Right lobe of liver (tissue), 6 donors: ENCODE data around the gene DHX34. TPM values are rescaled to one million over a fixed set of nuclear protein-coding genes. Genes with fewer than 3 reads are reported as not detected.

Experiments
- ATAC-seq, 4 donors: fragments of 200-7000 bp; cut with Tn5 transposase; one replicate each; pipeline ENCODE4 v1.9.1; 2020; ENCODE audit warnings: mild to moderate bottlenecking in 4 of 4, moderate library complexity in 4 of 4
- DNase-seq, 3 donors: peaks; one replicate each; pipeline ENCODE4 v3.0.0-alpha.2; 2020
- H3K27ac ChIP-seq, 3 donors: fragments of 200-600 bp; one replicate each; pipeline ENCODE4 v1.8.0; 2022
- H3K27me3 ChIP-seq, 2 donors: fragments of 200-600 bp; one replicate each; pipeline ENCODE4 v1.8.0; 2022
- H3K36me3 ChIP-seq, 4 donors: fragments of 200-600 bp; sonication (generic) in 1 of 4; one replicate each; pipeline versions ENCODE4 v1.5.1 to v1.8.0; 2017 to 2022; ENCODE audit warnings: control low read depth in 1 of 4
- H3K4me1 ChIP-seq, 4 donors: fragments of 200-600 bp; sonication (generic) in 1 of 4; one replicate each; pipeline versions ENCODE4 v1.5.1 to v1.8.0; 2017 to 2022; ENCODE audit warnings: control low read depth in 1 of 4
- H3K4me3 ChIP-seq, 3 donors: fragments of 200-600 bp; one replicate each; pipeline ENCODE4 v1.8.0; 2022
- H3K9me3 ChIP-seq, 4 donors: fragments of 200-600 bp; sonication (generic) in 1 of 4; one replicate each; pipeline versions ENCODE4 v1.5.1 to v1.8.0; 2017 to 2022; ENCODE audit warnings: control low read depth in 1 of 4
- CTCF ChIP-seq, 4 donors: fragments of 200-600 bp in 3 of 4; fragments of 450-650 bp in 1 of 4; IDR thresholded peaks; one replicate each; pipeline versions ENCODE4 v1.5.1 to v1.8.0; 2016 to 2022; ENCODE audit warnings: antibody characterized with exemption in 4 of 4, mild to moderate bottlenecking in 2 of 4
- POLR2A ChIP-seq: fragments of 450-650 bp; IDR thresholded peaks from one replicate; pipeline ENCODE4 v1.6.1; 2017; ENCODE audit warnings: antibody characterized with exemption, mild to moderate bottlenecking
- WGBS: methylation state at CpG from one replicate; pipeline ENCODE4 v1.1.6; 2018; ENCODE audit warnings: low coverage, low lambda C conversion rate; ENCODE audit not compliant: insufficient coverage; ENCODE audit errors: missing lambda C conversion rate; 5-methylcytosine and 5-hydroxymethylcytosine counted together
- intact Hi-C, 2 donors: fragments of 100-400 bp; cut with DNase I; formaldehyde crosslinking; loops; one replicate each; pipeline versions ENCODE4 v1.11.2 to v1.14.1; 2022
- total RNA-seq, 6 experiments: library from RNA; depleted of rRNA in 2 of 6; stranded (reverse); fragments of >200 nt in 2 of 6; fragmentation: NEBNext Ultra II Directional in 3 of 6; extraction: Animal tissue kit (Norgen Biotek cat#: 25700) in 3 of 6; gene quantifications; one replicate each; pipeline versions ENCODE4 v1.1.0 to v1.2.4, GENCODE V29; 2016 to 2023
- donor health status: DM: no; HTN: yes; CAD: no.
- donor health status: DM: no; HTN: no; CAD: no.
- donor health status: DM: no; HTN: no; CAD: no.
- donor health status: DM: no; HTN: yes; CAD: no.
- donor health status: DM: no; HTN: yes; CAD: no.

The DHX34 gene
- total RNA-seq, 6 experiments from 2014 or later = 5.2 to 11.9 (median 8.7) TPM

DNA sequence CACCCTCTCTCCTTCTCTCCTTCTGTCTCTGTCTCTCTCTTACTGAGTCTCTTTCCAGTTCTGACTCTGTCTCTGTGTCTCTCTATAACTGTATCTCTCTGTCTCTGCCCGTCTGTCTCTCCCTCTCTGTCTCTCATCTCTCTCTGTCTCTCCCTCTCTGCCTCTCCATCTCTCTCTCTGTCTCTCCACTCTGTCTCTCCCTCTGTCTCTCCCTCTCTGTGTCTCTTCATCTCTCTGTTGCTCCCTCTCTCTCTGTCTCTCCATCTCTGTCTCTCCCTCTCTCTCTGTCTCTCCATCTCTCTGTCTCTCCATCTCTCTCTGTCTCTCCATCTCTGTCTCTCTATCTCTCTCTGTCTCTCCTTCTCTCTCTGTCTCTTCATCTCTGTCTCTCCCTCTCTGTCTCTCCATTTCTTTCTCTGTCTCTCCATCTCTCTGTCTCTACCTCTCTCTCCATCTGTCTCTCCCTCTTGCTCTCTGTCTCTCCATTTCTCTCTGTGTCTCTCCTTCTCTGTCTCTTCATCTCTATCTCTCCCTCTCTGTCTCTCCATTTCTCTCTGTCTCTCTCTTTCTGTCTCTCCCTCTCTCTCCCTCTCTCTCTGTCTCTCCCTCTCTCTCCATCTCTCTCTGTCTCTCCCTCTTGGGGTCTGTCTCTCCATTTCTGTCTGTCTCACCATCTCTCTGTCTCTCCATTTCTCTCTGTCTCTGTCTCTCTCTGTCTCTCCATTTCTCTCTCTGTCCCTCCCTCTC lies 73.5 kb downstream of the DHX34 start:
- H3K4me3 ChIP-seq = no peak overlapping the region
- WGBS = 5% methylated on average over 1 of the region's 1 CpG
- peaks cover 0 to 16% of the 10 kb centered on the region in 2 donors for H3K27me3 ChIP-seq
- TF ChIP-seq CTCF (IDR thresholded peaks at IDR 0.05) = no peak
- no peak overlapping the region for H3K27ac ChIP-seq
- intact Hi-C loops = no loop called here
- ATAC-seq (no peak), DNase-seq (no peak)
- H3K36me3 ChIP-seq = no peaks in the 10 kb centered on the region
- no peaks in the 10 kb centered on the region for H3K4me1 ChIP-seq
- H3K9me3 ChIP-seq = no peaks in the 10 kb centered on the region

GRCh38 chr19:47423203-47423882 lies 74.2 kb downstream of the DHX34 start:
- no peaks in the 10 kb centered on the region for H3K36me3 ChIP-seq
- H3K4me3 ChIP-seq = no peak overlapping the region
- DNase-seq (no peak), ATAC-seq (no peak)
- H3K9me3 ChIP-seq = no peaks in the 10 kb centered on the region
- peaks cover 0 to 9% of the 10 kb centered on the region in 2 donors for H3K27me3 ChIP-seq
- no peak for TF ChIP-seq POLR2A
- no peak for TF ChIP-seq CTCF (IDR thresholded peaks at IDR 0.05)
- H3K27ac ChIP-seq = no peak overlapping the region
- intact Hi-C loops = no loop called here
- 6% methylated on average over 17 of the region's 19 CpGs for WGBS
- no peaks in the 10 kb centered on the region for H3K4me1 ChIP-seq

DNA sequence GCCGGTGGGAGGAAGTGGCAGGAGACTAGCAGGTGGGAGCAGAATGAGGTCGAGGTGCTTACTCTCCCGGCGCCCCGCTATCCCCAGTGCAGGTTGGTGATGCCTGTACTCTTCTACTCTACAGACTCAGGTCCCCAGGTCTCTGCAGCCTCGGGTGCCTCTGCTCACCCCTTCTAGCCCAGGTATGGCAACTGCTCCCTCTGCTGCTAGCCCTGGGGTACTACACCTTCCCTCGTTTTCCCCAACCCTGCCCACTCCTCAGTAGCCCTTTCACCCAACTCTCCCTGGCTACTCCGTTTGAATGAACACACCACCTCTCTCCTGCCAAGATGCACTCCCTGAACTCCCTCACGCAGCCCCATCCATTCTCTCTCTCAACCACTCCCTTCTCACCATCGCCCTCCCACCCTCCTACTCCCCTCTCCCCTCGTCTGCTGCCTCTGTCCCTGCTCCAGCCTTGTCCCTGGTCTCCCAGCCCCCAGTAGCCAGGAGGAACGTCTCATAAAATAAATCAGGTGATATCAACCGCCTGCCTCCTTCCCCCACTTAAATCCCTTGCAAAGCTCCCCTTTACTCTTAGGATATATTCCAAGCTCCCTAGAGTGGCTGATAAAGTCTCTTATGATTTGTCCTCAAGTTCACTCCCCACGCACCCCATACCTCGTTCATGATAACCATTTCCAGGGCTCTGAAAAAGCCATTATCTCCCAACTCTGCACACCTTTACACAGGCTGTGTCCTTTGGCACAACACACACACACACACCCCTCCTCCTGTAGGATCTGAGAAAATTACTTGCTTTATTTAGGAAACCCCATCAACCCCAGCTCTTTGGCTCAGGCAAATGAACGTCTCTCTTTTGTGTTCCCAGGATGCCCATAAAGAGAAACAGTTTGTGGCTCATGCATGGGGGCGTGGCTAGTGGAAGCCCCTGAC lies 78.4 kb downstream of the DHX34 start:
- intact Hi-C loops = no loop called here
- DNase-seq = peak in 2 of 3 donors; percentile 55 to 61
- no peaks in the 10 kb centered on the region for H3K36me3 ChIP-seq
- H3K27me3 ChIP-seq = peaks cover 0 to 15% of the 10 kb centered on the region in 2 donors
- H3K9me3 ChIP-seq = no peaks in the 10 kb centered on the region
- H3K27ac ChIP-seq = no peak overlapping the region
- H3K4me3 ChIP-seq = no peak overlapping the region
- peaks cover 0 to 9% (median 4%) of the 10 kb centered on the region in 4 donors for H3K4me1 ChIP-seq
- WGBS = 2% methylated on average over 16 of the region's 17 CpGs
- peak; percentile 79 to 93 (median 86) for TF ChIP-seq CTCF (IDR thresholded peaks at IDR 0.05)
- TF ChIP-seq POLR2A = no peak
- peak; percentile 73 to 83 (median 82) for ATAC-seq

DNA sequence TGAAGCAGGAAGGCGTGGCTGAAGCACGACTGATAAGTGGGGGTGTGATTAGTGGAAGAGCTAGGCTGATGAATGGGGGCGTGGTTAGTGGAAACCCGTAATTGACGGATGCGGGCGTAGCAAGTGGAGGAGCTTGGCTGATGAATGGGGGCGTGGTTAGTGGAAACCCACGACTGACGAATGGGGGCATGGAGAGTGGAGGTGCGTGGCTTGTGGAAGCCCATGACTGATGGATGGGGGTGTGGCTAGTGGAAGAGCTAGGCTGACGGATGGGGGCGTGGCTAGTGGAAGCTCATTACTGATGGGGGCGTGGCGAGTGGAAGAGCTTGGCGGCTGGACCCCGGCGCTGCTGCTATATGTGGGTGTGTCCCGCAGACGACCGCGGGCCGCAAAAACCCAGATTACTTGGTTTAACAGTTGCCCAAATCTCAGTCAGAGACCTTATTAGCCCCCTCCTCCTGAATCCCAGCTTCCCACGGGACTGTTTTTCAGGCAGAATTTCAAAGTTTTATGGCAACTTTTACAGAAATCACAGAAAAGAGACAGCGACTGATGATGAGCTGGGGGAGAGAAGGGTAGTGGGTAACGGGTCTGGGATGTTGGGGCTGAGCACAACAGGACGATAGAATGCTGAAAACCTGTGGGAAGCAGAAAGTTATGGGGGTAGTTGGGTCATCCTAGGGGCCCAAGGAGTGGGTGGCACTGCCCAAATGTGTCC lies 79.2 kb downstream of the DHX34 start:
- Histone ChIP-seq H3K4me3 (no peak overlapping the region), H3K9me3 (no peaks in the 10 kb centered on the region), H3K27ac (no peak overlapping the region), H3K36me3 (no peaks in the 10 kb centered on the region), H3K27me3 (peaks cover 0 to 15% of the 10 kb centered on the region in 2 donors), H3K4me1 (peaks cover 0 to 9% (median 4%) of the 10 kb centered on the region in 4 donors)
- intact Hi-C loops = no loop called here
- ATAC-seq (peak; percentile 63 to 87 (median 74)), DNase-seq (peak in 2 of 3 donors; percentile 61 to 81)
- WGBS = 3% methylated on average over 27 of the region's 27 CpGs
- no peak for TF ChIP-seq POLR2A
